ENCODE data around the gene NUP107.

DNA sequence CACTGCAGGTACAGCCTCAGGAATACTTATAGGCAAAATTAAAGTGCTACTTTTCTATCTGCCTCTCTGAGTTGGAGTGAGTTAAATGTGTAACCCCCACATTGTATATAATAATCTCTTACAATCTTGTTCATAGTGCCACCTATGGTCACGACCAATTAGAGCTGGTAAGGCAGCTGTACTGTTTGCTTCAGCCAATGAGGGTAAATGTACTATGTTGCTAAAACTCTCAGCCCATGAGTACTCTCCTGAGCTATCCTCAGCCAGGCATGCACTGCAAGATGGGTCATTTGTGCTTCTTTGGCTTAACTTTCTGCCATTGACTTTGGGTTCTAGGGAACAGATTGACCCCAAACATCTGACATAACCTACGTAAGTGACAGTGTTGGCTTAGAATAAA is 106.2 kb downstream of the NUP107 start:
- TF ChIP-seq CTCF (IDR thresholded peaks at IDR 0.05) = no peak
- TF ChIP-seq POLR2A (IDR thresholded peaks at IDR 0.05) = no peak
- no peak for TF ChIP-seq POLR2AphosphoS5 (IDR thresholded peaks at IDR 0.05)
- TF ChIP-seq EP300 (IDR thresholded peaks at IDR 0.05; ENCODE audit: low read depth) = no peak

All from transverse colon (tissue), 4 donors.